GM12875 (cell line): ENCODE results near the gene IL1R1.

Experiments
- H3K4me3 ChIP-seq: one replicate; pipeline ENCODE4 v1.5.1; 2011; ENCODE audit warnings: low read depth, low read length, control low read depth
- TF ChIP-seq, protein P1 (sequence below): IDR thresholded peaks from 2 replicates; pipeline ENCODE4 v1.5.1; 2011; ENCODE audit warnings: low read depth, mild to moderate bottlenecking, control low read depth, inconsistent platforms, low read length, moderate library complexity, borderline replicate concordance; ENCODE audit not compliant: insufficient read depth

IL1R1 gene

DNA sequence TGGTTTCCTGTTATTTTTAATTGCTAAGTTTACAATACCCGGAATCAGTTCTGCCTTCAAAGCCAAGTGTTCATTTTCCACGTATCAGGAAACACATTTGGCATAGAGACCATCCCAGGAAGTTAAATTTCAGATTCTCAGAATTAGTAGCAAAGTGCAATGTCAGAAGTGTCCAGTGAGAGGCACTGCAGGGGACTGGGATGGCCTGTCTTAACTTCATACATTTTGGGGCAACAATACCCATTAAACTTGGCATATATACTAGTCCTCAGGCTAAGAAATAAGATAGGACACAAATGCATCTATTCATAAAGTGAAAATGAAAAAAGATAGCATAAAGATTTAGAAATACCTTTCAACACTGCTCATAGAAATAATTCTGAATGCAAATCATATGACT, 42.8 kb downstream of the IL1R1 start:
- TF ChIP-seq, protein P1, sequence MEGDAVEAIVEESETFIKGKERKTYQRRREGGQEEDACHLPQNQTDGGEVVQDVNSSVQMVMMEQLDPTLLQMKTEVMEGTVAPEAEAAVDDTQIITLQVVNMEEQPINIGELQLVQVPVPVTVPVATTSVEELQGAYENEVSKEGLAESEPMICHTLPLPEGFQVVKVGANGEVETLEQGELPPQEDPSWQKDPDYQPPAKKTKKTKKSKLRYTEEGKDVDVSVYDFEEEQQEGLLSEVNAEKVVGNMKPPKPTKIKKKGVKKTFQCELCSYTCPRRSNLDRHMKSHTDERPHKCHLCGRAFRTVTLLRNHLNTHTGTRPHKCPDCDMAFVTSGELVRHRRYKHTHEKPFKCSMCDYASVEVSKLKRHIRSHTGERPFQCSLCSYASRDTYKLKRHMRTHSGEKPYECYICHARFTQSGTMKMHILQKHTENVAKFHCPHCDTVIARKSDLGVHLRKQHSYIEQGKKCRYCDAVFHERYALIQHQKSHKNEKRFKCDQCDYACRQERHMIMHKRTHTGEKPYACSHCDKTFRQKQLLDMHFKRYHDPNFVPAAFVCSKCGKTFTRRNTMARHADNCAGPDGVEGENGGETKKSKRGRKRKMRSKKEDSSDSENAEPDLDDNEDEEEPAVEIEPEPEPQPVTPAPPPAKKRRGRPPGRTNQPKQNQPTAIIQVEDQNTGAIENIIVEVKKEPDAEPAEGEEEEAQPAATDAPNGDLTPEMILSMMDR: peak; percentile 15; the same call in 1 of the 2 replicates
- no peak overlapping the region for H3K4me3 ChIP-seq

DNA sequence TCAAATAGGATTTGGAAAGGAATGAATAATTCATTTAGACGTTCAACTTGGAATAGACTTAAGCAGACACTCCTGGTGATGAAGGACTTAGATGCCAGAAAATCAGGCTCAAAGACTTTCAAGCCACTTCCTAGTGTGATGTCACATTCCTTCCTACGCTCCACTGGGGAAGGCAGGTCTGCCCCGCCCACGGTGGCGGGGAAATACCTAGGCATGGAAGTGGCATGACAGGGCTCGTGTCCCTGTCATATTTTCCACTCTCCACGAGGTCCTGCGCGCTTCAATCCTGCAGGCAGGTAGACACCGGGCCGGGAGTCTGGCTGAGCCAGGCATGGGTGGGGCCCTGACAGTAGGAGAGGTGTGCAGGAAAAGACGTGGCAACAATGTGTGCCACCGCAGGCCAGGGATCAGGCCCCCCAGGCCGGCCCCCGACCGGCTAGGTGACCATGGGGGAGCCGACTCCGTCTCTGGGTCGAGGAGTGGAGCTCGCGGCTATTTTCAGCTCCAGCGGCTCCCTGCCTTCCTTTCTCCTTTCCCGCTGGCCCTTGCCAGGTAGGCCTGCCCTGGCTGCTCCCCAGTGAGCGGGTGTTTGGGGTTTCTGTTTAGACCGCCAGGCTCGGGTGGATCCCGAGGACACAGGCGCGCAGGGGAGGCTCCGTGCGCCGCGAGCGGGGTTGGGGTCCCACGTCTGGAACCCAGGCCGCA, 44.4 kb downstream of the IL1R1 start, which contains the start of gene IL1RL2:
Gene IL1RL2 (plus strand): TSS at position 233 of the 705 bp plus-strand sequence. CDS start 845 bp downstream, outside the sequence.
- TF ChIP-seq, protein P1: no peak
- H3K4me3 ChIP-seq: no peak within 1 kb of the TSS

DNA sequence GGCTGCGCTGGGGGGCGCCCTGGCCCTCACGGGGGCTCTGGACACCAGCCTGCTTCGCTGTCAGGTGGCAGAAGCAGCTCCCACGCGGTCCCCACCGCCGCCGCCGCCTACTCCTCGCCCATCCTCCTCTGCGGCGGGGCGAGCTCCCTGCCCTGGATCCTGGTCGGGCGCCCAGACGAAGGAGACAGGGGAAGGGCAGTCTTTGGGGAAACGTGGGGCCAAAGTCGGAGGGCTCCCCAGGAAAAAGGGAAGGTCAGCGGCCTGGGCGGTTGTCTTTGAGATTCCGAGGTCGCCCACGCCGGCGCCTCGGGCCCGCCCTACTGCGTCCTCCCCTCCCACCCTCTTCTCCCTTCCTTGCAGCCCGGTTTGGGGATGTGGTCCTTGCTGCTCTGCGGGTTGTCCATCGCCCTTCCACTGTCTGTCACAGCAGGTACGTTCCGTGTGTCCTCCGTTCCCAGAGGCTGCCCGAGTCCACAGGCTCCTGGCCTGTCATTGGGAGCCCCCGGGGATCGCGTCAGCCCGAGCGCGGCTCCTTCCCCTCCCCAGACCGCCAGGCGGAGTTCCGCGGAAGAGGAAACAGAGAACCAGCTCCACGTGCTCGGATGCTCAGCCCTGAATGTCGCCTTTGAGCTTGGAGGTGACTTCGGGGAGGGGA, 45.1 kb downstream of the IL1R1 start:
- TF ChIP-seq, protein P1: no peak
- H3K4me3 ChIP-seq: no peak overlapping the region

DNA sequence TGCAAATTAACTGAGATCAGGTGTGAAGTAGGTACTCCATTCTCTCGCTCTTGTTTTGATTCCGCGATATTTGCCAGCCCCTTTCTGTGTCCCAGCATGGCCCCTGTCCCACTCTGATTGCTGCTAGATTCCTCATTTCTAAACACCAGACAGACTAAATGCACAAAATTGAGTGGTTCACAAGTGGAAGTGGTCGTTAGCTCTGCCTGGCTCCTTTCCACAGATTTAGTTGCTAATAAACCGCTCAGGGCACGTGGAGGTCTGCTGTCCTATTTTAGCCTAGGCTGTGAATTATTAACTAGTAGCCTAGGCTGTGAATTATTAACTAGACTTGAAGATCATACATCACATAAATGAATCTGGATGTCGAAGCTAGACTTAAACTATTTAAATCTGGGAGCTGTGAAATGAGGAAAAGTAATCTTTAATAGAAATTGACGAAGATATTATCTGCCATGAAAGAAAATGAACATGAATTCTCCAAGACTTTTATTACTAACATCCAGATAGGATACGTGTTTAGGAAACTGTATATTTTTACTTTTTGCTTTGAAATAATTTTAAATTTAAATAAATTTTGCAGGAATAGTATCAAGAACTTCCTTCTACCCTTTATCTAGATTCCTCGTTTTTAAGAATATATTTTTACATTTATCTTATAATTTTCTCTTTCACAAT, 48.0 kb downstream of the IL1R1 start:
- no peak overlapping the region for H3K4me3 ChIP-seq
- TF ChIP-seq, protein P1: no peak

DNA sequence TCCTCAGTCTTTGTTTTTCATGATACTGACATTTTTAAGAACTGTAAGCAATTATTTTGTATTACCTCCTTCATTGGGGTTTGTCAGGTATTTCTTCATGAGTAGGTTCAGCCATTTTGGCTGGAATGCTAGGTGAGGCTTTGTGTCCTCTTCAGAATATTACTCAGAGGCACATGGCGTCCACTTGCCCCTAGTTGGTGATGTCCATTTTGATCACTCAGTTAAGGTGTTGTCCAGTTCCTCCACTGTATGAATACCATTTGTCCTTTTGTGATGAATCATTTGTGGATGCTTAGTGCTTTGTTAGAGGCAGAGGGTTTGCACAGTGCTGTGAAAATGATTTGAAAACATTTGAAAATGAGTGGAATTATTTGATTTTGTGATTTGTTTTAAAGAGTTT, 49.0 kb downstream of the IL1R1 start:
- no peak overlapping the region for H3K4me3 ChIP-seq
- TF ChIP-seq, protein P1: no peak

DNA sequence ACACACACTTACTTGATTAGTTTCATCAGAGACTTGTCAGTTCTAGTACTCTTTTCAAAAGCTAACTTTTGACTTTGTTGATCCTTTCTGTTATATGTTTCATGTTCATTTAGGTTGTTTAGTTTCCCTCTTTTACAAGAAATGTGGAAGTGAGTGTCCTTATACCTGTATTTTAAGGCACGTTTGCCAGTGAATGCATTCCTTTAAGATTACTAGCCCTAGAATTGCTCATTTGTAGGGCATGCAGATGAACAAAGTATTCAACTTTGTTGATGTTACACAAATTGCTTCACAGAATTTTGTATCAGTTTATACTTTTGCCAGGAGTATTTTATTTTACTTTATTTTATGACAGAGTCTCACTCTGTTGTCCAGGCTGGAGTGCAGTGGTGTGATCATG, 50.5 kb downstream of the IL1R1 start:
- no peak overlapping the region for H3K4me3 ChIP-seq
- TF ChIP-seq, protein P1: no peak
